Anterior cingulate cortex (tissue), 58 donors: ENCODE measurements around the gene ZNF326.
"Not testable (repeated sequence)": the region's sequence is repeated elsewhere in the genome, so short reads cannot be mapped to it uniquely, and the experiment has no call there.

Source experiments
- DNase-seq, 58 donors: peaks; one replicate each; lab custom pipeline; 2025; lab: John Stamatoyannopoulos, UW

The ZNF326 gene

GRCh38 chr1:89995598-89996449, 914 bp downstream of the ZNF326 start:
- no peak for DNase-seq

DNA sequence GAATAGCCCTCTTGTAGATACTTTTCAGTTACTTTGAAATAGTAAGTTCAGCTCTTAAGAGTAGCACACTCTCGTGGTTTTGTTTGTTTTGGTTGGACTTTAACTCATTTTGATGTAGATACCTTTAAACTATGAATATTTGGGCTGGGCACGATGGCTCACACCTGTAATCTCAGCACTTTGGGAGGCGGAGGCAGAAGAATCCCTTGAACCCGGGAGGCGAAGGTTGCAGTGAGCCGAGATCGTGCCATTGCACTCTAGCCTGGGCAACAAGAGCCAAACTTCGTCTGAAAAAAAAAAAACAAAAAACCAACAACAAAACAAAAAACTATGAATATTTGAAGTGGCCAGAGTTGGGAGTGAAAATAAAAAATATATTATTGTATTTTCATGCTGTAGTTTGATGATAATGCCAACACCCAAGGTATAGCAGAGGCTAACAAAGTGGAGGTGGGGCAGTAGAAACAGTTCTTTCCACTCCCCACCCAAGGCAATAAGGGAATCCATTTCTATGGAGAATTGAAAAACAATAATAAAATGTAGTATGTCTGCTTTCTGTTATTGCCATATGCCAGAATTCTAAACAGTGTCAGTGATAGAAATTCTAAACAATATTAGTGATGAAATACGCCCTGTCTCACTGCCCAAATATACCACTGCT, 1.7 kb downstream of the ZNF326 start:
- DNase-seq, result no peak

- DNase-seq, result not testable (repeated sequence)
Measured at GRCh38 chr1:89997152-89997551, 2.2 kb downstream of the ZNF326 start.

DNA sequence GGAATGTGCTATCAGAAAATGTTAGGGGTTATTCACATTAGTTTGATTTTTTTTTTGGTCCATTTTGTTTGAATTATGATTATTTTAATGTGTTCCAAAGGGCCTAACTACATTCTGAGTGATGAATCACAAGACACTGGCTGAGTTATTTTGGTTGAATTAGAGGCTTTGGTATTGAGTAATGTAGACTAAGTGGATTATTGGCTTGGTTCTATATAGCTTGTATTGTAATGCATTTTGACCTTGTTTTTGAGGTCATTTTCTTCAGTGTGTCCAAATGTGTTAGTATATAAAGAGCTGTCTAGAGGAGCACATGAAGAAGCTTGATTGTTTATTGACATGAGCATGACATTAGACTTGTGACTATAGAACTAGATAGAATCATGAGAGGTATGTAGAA, 3.4 kb downstream of the ZNF326 start:
- DNase-seq, result no peak

DNA sequence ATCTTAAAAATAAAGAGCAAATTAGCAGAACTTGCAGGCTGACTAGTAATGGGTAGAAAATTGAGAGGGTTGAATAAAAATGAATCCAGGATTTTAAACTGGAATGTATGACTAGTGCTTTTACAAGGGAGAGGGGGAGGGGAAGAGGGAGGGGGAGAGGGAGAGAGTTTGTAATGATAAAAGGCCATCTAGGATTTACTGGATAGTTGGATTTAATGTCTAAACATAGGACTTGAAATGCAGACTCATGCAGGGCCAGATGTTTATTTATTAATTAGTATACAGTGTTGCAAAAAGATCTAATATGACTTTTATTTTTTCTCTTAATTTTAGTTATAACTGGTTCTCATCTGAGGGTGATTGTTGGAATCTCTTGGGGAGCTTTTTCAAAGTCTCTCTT, 4.3 kb downstream of the ZNF326 start:
- no peak for DNase-seq

DNA sequence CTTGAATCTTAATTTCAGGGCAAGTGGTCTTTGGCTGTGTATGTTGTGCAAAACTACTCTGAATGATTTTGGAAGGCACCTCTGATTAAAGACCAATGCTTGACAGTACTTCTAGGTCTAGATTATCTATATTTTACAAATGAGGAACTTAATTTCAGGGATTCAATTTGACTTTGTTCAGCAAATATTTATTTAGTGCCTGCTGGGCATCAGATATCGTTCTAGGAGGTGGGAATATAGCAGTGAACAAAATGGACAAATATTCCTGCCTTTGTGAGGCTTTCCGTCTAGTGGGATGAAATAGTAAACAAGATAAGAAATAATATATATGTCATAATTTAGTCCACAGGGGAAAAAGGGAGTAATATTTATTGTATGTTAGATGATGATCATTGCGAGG, 4.7 kb downstream of the ZNF326 start:
- DNase-seq, result no peak

- DNase-seq, result no peak
Measured at GRCh38 chr1:90000934-90001676, 6.2 kb downstream of the ZNF326 start.

GRCh38 chr1:90007979-90008404, 13.1 kb downstream of the ZNF326 start:
- DNase-seq, result no peak

DNA sequence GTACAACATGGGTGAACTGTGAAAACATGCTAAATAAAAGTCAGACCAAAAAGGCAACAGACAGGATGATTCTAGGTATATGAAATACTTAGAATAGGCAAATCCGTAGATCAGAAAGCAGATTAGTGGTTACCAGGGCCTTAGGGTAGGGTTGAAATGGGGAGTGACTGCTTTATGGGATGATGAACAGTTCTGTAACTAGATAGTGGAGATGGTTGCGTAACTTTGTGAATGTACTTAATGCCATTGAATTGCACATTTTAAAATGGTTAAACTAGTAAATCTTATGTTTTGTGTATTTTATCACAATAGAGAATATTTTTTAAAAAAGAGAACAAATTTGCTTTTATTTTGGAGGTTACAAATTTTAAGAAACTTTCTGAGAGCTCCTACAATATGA, 17.4 kb downstream of the ZNF326 start:
- no peak for DNase-seq

DNA sequence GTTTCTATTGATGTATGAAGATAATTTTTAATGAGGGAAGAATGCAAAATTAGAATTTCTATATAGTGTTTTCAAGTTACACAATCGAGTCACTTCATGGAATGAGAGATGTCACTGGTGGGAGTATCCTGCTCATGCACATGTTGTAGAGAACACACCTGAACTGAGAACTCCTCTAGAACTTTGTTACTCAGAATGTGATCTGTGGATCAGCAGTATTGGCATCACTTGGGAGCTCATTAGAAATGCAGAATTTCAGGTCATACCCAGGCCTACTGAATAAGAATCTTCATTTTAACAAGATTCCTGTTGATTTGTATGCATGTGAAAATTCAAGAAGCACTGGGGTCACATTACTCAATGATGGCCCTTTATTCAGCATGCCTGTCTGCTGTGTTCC, 28.8 kb downstream of the ZNF326 start:
- no peak for DNase-seq

GRCh38 chr1:90027281-90027680, 32.4 kb downstream of the ZNF326 start:
- no peak for DNase-seq

GRCh38 chr1:90039652-90040051, 44.7 kb downstream of the ZNF326 start:
- DNase-seq, result no peak

GRCh38 chr1:90043586-90043985, 48.7 kb downstream of the ZNF326 start:
- no peak for DNase-seq

DNA sequence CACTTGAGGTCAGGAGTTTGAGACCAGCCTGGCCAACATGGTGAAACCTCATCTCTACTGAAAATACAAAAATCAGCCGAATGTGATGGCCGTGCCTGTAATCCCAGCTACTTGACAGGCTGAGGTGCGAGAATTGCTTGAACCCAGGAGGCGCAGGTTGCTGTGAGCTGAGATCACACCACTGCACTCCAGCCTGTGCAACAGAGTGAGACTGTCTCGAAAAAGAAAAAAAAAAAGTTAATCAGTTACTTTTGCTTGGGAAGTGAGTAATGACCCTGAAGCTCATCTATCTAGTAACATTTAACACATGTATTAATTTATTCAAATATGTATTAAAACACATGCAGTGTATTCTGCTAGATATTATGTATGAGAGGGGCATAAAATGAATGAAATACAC, 49.4 kb downstream of the ZNF326 start:
- DNase-seq, result no peak

DNA sequence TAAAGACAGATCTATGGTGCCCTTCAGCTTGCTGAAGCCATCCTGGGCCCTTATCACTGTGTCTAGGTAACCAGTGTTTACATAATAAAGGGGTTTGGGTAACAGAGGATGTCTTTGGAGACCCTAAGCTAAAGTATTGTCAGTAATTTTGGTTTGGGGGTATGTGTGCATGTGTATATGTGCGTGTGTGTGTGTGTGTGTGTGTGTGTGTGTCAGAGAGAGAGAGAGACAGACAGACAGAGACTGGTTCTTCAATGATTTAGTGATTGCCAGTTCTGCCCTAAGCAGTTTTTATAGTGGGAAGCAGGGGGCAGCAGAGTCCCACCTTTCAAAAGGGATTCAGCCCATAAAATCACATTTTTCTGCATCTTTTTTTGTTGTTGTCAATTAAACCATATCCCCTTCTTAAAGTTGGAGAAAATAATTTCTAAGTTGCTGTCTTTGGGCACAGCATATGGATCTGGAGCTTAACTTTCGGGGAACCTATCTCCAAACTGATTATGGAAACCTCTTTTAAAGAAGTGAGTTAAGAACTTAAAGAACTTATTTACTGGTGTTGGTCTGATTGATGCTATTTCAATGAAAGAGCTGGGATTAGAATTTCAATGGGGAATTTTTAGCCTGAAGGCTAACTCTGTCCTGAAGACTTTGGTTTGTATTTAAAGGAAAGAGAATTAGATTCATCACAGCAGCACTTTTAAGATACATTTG, 51.1 kb downstream of the ZNF326 start:
- peak in 9 of 58 donors; percentile 2 to 37 (median 4) for DNase-seq

- DNase-seq, result no peak
Measured at GRCh38 chr1:90046635-90047034, 51.7 kb downstream of the ZNF326 start.

- DNase-seq, result no peak
Measured at GRCh38 chr1:90048043-90048442, 53.1 kb downstream of the ZNF326 start.

DNA sequence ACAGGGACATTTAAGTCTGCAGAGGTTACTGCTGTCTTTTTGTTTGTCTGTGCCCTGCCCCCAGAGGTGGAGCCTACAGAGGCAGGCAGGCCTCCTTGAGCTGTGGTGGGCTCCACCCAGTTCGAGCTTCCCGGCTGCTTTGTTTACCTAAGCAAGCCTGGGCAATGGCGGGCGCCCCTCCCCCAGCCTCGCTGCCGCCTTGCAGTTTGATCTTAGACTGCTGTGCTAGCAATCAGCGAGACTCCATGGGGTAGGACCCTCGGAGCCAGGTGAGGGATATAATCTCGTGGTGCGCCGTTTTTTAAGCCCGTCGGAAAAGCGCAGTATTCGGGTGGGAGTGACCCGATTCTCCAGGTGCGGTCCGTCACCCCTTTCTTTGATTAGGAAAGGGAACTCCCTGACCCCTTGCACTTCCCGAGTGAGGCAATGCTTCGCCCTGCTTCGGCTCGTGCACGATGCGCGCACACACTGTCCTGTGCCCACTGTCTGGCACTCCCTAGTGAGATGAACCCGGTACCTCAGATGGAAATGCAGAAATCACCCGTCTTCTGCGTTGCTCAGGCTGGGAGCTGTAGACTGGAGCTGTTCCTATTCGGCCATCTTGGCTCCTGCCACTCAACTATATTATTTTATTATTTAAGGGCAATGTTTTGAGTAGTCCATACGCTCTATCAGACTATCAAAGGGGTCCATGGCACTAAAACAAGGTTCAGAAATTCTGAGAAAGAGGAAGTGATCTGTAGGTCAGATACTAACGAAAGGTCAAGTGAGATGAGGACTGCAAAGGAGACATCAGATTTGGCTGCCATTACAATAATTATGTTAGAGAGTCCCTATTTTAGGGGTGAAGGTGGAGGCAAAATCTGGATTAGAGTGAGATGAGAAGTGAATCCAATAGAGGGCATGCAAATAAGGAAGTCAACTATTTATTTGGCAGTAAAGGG, 68.1 kb downstream of the ZNF326 start:
- DNase-seq, result not testable (repeated sequence)

DNA sequence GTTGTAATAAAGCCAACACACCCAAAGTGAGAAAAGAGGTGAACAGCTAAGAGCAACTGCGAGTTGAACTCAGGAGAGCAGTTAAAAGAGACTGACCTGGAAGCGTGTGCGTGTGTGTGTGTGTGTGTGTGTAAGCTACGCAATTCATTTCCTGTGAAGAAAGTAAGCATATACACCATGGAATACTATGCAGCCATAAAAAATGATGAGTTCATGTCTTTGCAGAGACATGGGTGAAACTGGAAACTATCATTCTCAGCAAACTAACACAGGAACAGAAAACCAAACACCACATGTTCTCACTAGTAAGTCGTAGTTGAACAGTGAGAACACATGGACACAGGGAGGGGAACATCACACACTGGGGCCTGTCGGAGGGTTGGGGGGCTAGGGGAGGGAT, 69.2 kb downstream of the ZNF326 start:
- DNase-seq, result not testable (repeated sequence)
